ENCODE measurements around the gene SLC6A16. TPM values are rescaled to one million over a fixed set of nuclear protein-coding genes. Genes with fewer than 3 reads are reported as not detected.

The SLC6A16 gene
- total RNA-seq, 1 experiment from 2014 or later = not detected

- H3K27me3 Mint-ChIP-seq (ENCODE audit: insufficient read depth, unreplicated experiment) = no peaks in the 10 kb centered on the region
- H3K9me3 Mint-ChIP-seq (ENCODE audit: unreplicated experiment) = no peaks in the 10 kb centered on the region
- DNase-seq (ENCODE audit: unreplicated experiment) = no peak
- no peak overlapping the region for H3K4me3 Mint-ChIP-seq (ENCODE audit: unreplicated experiment)
- H3K27ac Mint-ChIP-seq (ENCODE audit: low read depth, unreplicated experiment) = no peak overlapping the region
- no peaks in the 10 kb centered on the region for H3K4me1 Mint-ChIP-seq (ENCODE audit: insufficient read depth, unreplicated experiment)
- intact Hi-C loops (cut with micrococcal nuclease) = no loop called here
- BruUV-seq (replicated peaks) = no TSS peak
- POLR2A ChIA-PET = no interaction called here
- no peak for TF ChIP-seq CTCF (IDR thresholded peaks at IDR 0.05; ENCODE audit: unreplicated experiment)
- no peaks in the 10 kb centered on the region for H3K36me3 Mint-ChIP-seq (ENCODE audit: insufficient read depth, unreplicated experiment)
- CTCF ChIA-PET = interaction anchor here (0.9 kb wide), 1 partner anchor 78 kb away, joined by 3 read pairs; no protein-coding TSS in a partner anchor
Observed at GRCh38 chr19:49366110-49366509, 41.1 kb upstream of the SLC6A16 start.

GRCh38 chr19:49364083-49364737 is 39.2 kb upstream of the SLC6A16 start:
- BruUV-seq (replicated peaks) = no TSS peak
- Mint-ChIP-seq H3K36me3 (ENCODE audit: insufficient read depth, unreplicated experiment) (no peaks in the 10 kb centered on the region), H3K9me3 (ENCODE audit: unreplicated experiment) (no peaks in the 10 kb centered on the region), H3K27me3 (ENCODE audit: insufficient read depth, unreplicated experiment) (no peaks in the 10 kb centered on the region), H3K4me3 (ENCODE audit: unreplicated experiment) (no peak overlapping the region), H3K4me1 (ENCODE audit: insufficient read depth, unreplicated experiment) (no peaks in the 10 kb centered on the region), H3K27ac (ENCODE audit: low read depth, unreplicated experiment) (no peak overlapping the region)
- CTCF ChIA-PET = interaction anchor here (1.3 kb wide), 1 partner anchor 27 kb away, joined by 3 read pairs; no protein-coding TSS in a partner anchor
- intact Hi-C loops (cut with micrococcal nuclease) = no loop called here
- POLR2A ChIA-PET = no interaction called here
- DNase-seq (ENCODE audit: unreplicated experiment) = no peak
- no peak for TF ChIP-seq CTCF (IDR thresholded peaks at IDR 0.05; ENCODE audit: unreplicated experiment)

- Mint-ChIP-seq H3K4me1 (ENCODE audit: insufficient read depth, unreplicated experiment) (no peaks in the 10 kb centered on the region), H3K36me3 (ENCODE audit: insufficient read depth, unreplicated experiment) (no peaks in the 10 kb centered on the region), H3K4me3 (ENCODE audit: unreplicated experiment) (no peak within 1 kb of the TSS), H3K27me3 (ENCODE audit: insufficient read depth, unreplicated experiment) (no peaks in the 10 kb centered on the region), H3K9me3 (ENCODE audit: unreplicated experiment) (no peaks in the 10 kb centered on the region), H3K27ac (ENCODE audit: low read depth, unreplicated experiment) (no peak within 1 kb of the TSS)
- POLR2A ChIA-PET = interaction anchor here (0.5 to 1.6 kb wide), 7 partner anchors 15 to 729 kb away, joined by 3 to 5 read pairs (median 4); partner anchors contain the start of gene ALDH16A1
- CTCF ChIA-PET = interaction anchor here (1.3 kb wide), 1 partner anchor 28 kb away, joined by 3 read pairs; no protein-coding TSS in a partner anchor
- intact Hi-C loops (cut with micrococcal nuclease) = loop anchor here (1.0 kb wide), 1 partner anchor 80 kb away; no protein-coding TSS in a partner anchor
- peak; percentile 4 for TF ChIP-seq CTCF (IDR thresholded peaks at IDR 0.05; ENCODE audit: unreplicated experiment)
- no TSS peak for BruUV-seq (replicated peaks)
- DNase-seq (ENCODE audit: unreplicated experiment) = peak; percentile 100
Observed at GRCh38 chr19:49363268-49364082, 38.5 kb upstream of the SLC6A16 start, which contains the start of gene DKKL1. TSS of gene DKKL1 (plus strand) at chr19:49363877. CDS start at chr19:49363999, 122 bp downstream.

- POLR2A ChIA-PET = interaction anchor here (0.7 to 1.6 kb wide), 6 partner anchors 15 to 728 kb away, joined by 3 to 5 read pairs (median 4); partner anchors contain the start of gene ALDH16A1
- no peak overlapping the region for H3K27ac Mint-ChIP-seq (ENCODE audit: low read depth, unreplicated experiment)
- intact Hi-C loops (cut with micrococcal nuclease) = loop anchor here (1.0 kb wide), 1 partner anchor 80 kb away; no protein-coding TSS in a partner anchor
- no TSS peak for BruUV-seq (replicated peaks)
- CTCF ChIA-PET = no interaction called here
- H3K36me3 Mint-ChIP-seq (ENCODE audit: insufficient read depth, unreplicated experiment) = no peaks in the 10 kb centered on the region
- no peak for TF ChIP-seq CTCF (IDR thresholded peaks at IDR 0.05; ENCODE audit: unreplicated experiment)
- H3K27me3 Mint-ChIP-seq (ENCODE audit: insufficient read depth, unreplicated experiment) = no peaks in the 10 kb centered on the region
- no peaks in the 10 kb centered on the region for H3K4me1 Mint-ChIP-seq (ENCODE audit: insufficient read depth, unreplicated experiment)
- DNase-seq (ENCODE audit: unreplicated experiment) = no peak
- no peak overlapping the region for H3K4me3 Mint-ChIP-seq (ENCODE audit: unreplicated experiment)
- H3K9me3 Mint-ChIP-seq (ENCODE audit: unreplicated experiment) = no peaks in the 10 kb centered on the region
Observed at GRCh38 chr19:49362929-49363267, 37.9 kb upstream of the SLC6A16 start.
